Pancreas (tissue), 10 donors: ENCODE measurements around the gene PAPOLA. TPM values are rescaled to one million over a fixed set of nuclear protein-coding genes. Genes with fewer than 3 reads are reported as not detected.

Experiments
- ATAC-seq, 4 donors: fragments of 200-7000 bp; cut with Tn5 transposase; one replicate each; pipeline versions ENCODE4 v1.8.0 to v1.9.1; 2020; ENCODE audit warnings: mild to moderate bottlenecking in 4 of 4, moderate library complexity in 4 of 4
- DNase-seq, 6 donors: peaks; one replicate each; pipeline ENCODE4 v3.0.0-alpha.2; 2020
- FAIRE-seq: peaks from 2 replicates; lab custom pipeline; 2012; peaks lifted over from hg19 to GRCh38; lab: Jason Lieb, UNC
- H3K27ac ChIP-seq, 4 donors: fragments of 200-600 bp; sonication (generic); 1 replicate in 3 of 4; 2 replicates in 1 of 4; pipeline versions ENCODE4 v1.5.0 to v1.8.0; 2020
- H3K27me3 ChIP-seq, 4 donors: fragments of 200-600 bp; one replicate each; pipeline ENCODE4 v1.8.0; 2021
- H3K36me3 ChIP-seq, 3 donors: fragments of 200-600 bp; sonication (generic) in 1 of 3; one replicate each; pipeline versions ENCODE4 v1.5.0 to v1.8.0; 2020 to 2021
- H3K4me1 ChIP-seq, 3 donors: fragments of 200-600 bp; one replicate each; pipeline ENCODE4 v1.8.0; 2021
- H3K4me3 ChIP-seq, 4 donors: fragments of 200-600 bp; sonication (generic) in 2 of 4; one replicate each; pipeline versions ENCODE4 v1.5.0 to v1.8.0; 2020 to 2021
- H3K9me3 ChIP-seq, 4 donors: fragments of 200-600 bp; one replicate each; pipeline ENCODE4 v1.8.0; 2021
- WGBS, 2 donors: extraction: QIAGEN DNeasy Blood & Tissue Kit; methylation state at CpG; one replicate each; pipeline ENCODE4 v1.1.7; 2013; 5-methylcytosine and 5-hydroxymethylcytosine counted together
- intact Hi-C, 3 donors: fragments of 100-400 bp; cut with DNase I; formaldehyde crosslinking; loops; one replicate each; pipeline versions ENCODE4 v1.11.1 to v1.14.2; 2022
- polyA plus RNA-seq, 2 donors: library from polyadenylated mRNA; stranded (reverse); fragments of 200-250 nt; gene quantifications; one replicate each; pipeline ENCODE4 v1.2.3, GENCODE V29; 2013
- total RNA-seq, 6 donors: library from RNA; stranded (reverse); fragmentation: NEBNext Ultra II Directional in 4 of 6; extraction: Animal tissue kit (Norgen Biotek cat#: 25700) in 4 of 6; gene quantifications; one replicate each; pipeline versions ENCODE4 v1.2.1 to v1.2.4, GENCODE V29; 2021 to 2023
- TF ChIP-seq, protein P1 (sequence below), 4 donors: fragments of 200-600 bp; sonication (generic) in 3 of 4; IDR thresholded peaks; one replicate each; pipeline versions ENCODE4 v1.5.0 to v1.8.0; 2021; ENCODE audit warnings: antibody characterized with exemption in 4 of 4
- donor health status: healthy with polysubstance abuse.
- donor health status: DM: no; HTN: no; CAD: no; lungs with moderate emphysema.
- donor health status: DM: no; HTN: no; CAD: no.
- donor health status: control.
- donor health status: control.
- donor health status: Bipolar disorder and iron deficiency.
- donor health status: DM: yes; HTN: yes; CAD: no.
- donor health status: DM: no; HTN: no; CAD: no.
- donor health status: DM: no; HTN: no; CAD: no.
- donor health status: DM: yes; HTN: yes; CAD: no.

PAPOLA gene
- total and polyA plus RNA-seq, 8 donors: 47.6 to 130 (median 78.6) TPM

DNA sequence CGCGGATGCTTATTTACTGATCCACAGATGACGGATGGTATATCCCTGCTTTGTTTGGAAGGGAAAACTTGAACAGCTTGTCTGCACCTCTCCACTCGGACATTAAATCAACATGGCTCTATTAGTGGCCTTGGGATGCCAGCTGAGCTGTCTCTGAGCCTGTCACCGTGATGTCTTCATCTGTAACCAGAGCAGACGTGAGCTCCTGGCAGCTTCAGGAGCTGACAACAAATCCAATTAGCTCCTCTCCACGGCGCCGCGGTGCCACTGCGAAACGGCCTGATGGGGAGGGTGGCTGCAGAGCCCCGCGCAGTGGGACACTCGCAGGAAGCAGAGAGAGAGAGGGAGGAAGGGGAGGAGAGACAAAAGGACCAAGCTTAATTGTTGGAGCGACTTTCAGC, 112.3 kb downstream of the PAPOLA start:
- ATAC-seq: no peak
- H3K27me3 ChIP-seq: peaks cover 0 to 6% (median 0%) of the 10 kb centered on the region in 4 donors
- WGBS, 2 donors: 22 to 43% methylated on average over 16 of the region's 16 CpGs
- no peak for DNase-seq
- H3K4me1 ChIP-seq: no peaks in the 10 kb centered on the region
- no peaks in the 10 kb centered on the region for H3K36me3 ChIP-seq
- H3K9me3 ChIP-seq: no peaks in the 10 kb centered on the region
- intact Hi-C loops: no loop called here
- TF ChIP-seq, protein P1, sequence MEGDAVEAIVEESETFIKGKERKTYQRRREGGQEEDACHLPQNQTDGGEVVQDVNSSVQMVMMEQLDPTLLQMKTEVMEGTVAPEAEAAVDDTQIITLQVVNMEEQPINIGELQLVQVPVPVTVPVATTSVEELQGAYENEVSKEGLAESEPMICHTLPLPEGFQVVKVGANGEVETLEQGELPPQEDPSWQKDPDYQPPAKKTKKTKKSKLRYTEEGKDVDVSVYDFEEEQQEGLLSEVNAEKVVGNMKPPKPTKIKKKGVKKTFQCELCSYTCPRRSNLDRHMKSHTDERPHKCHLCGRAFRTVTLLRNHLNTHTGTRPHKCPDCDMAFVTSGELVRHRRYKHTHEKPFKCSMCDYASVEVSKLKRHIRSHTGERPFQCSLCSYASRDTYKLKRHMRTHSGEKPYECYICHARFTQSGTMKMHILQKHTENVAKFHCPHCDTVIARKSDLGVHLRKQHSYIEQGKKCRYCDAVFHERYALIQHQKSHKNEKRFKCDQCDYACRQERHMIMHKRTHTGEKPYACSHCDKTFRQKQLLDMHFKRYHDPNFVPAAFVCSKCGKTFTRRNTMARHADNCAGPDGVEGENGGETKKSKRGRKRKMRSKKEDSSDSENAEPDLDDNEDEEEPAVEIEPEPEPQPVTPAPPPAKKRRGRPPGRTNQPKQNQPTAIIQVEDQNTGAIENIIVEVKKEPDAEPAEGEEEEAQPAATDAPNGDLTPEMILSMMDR (IDR thresholded peaks at IDR 0.05): no peak
- no peak for FAIRE-seq
- no peak overlapping the region for H3K27ac ChIP-seq
- H3K4me3 ChIP-seq: no peak overlapping the region

- Histone ChIP-seq H3K4me1 (no peaks in the 10 kb centered on the region), H3K4me3 (no peak overlapping the region), H3K27ac (no peak overlapping the region), H3K27me3 (peaks cover 0 to 6% (median 0%) of the 10 kb centered on the region in 4 donors), H3K9me3 (no peaks in the 10 kb centered on the region), H3K36me3 (no peaks in the 10 kb centered on the region)
- DNase-seq (no peak), ATAC-seq (peak; percentile 40 to 53 (median 45)), FAIRE-seq (no peak)
- intact Hi-C loops: no loop called here
- 37 to 39% methylated on average over 14 of the region's 14 CpGs for WGBS, 2 donors
- TF ChIP-seq, protein P1 (IDR thresholded peaks at IDR 0.05): no peak
Measured at GRCh38 chr14:96616161-96616721, 114.1 kb downstream of the PAPOLA start.

Other genes starting within 250 kb of the PAPOLA start
- under 1 TPM; 0.12 to 0.92 (median 0.50) TPM for gene BDKRB1, start 246.2 kb upstream of the PAPOLA start, total RNA-seq
- gene BDKRB1, start 246.2 kb upstream of the PAPOLA start, polyA plus RNA-seq: 1 to 10 TPM; 3.0 to 4.5 TPM
- 10 to 100 TPM; 14.9 to 23.4 (median 21.0) TPM for gene ATG2B, start 139.0 kb upstream of the PAPOLA start, total RNA-seq
- 10 to 100 TPM in 1 of 2 donors, 1 to 10 TPM in 1; 7.4 to 10.7 TPM for gene ATG2B, start 139.0 kb upstream of the PAPOLA start, polyA plus RNA-seq
- 10 to 100 TPM in 1 of 6 donors, 1 to 10 TPM in 5; 6.2 to 13.8 (median 8.5) TPM for gene GSKIP, start 138.9 kb upstream of the PAPOLA start, total RNA-seq
- 10 to 100 TPM in 1 of 2 donors, 1 to 10 TPM in 1; 3.4 to 10.3 TPM for gene GSKIP, start 138.9 kb upstream of the PAPOLA start, polyA plus RNA-seq
- 1 to 10 TPM; 1.1 to 2.5 (median 1.5) TPM for gene AK7, start 110.3 kb upstream of the PAPOLA start, total RNA-seq
- 1 to 10 TPM; 1.4 to 3.0 TPM for gene AK7, start 110.3 kb upstream of the PAPOLA start, polyA plus RNA-seq